Measurements from ENCODE around the gene DYNC2LI1.
A peak's percentile ranks its signal among the peaks of the same experiment; 100 is the strongest.

Gene DYNC2LI1

DNA sequence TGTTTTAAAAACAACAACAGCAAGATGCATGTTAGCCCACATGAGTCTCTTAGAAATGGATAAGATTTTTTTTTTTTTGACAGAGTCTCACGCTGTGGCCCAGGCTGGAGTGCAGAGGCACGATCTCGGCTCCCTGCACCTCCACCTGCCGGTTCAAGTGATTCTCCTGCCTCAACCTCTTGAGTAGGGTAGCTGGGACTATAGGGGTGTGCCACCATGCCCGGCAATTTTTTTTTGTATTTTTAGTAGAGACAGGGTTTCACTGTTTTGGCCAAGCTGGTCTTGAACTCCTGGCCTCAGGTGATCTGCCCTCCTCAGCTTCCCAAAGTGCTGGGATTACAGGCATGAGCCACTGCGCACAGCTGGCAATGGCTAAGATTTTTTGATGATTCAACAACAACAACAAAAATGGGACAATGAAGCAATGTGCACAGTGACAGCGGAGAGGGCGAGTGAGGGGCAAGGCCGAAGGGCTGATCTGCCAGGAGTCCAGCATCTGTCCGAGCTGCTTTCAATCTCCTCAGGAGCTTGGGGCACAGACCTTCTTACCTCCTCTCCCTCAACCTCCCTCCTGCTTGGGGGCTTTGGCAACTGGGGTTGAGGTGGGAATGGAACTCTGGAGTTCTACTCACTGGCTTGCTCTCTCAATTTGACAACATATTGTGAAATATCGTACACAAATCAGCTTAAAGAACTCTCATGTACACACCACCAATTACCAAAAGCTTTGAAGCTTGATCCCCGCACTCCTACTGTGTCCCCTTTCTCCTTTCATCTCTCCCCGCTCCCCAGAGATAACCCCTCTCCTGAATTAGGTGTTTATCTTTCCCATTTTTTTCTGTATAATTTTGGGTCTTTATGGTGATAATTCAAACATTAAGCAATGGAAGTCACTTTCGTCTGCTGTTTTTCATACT is 68.4 kb downstream of the DYNC2LI1 start:
- TF ChIP-seq CTCF (conservative IDR thresholded peaks at IDR 0.05; ENCODE audit: low read depth) = no peak
- no peak for DNase-seq (ENCODE audit: low spot score)
- ChIA-PET CTCF (no interaction called here), POLR2A (ENCODE audit: low non-redundant PET) (no interaction called here)
- no peak overlapping the region for H3K27ac ChIP-seq

- DNase-seq (ENCODE audit: low spot score) = no peak
- CTCF ChIA-PET = no interaction called here
- H3K27ac ChIP-seq = no peak overlapping the region
- POLR2A ChIA-PET (ENCODE audit: low non-redundant PET) = no interaction called here
- TF ChIP-seq CTCF (conservative IDR thresholded peaks at IDR 0.05; ENCODE audit: low read depth) = no peak
These were observed 69.0 kb downstream of the DYNC2LI1 start for GRCh38 chr2:43842866-43843226.

DNA sequence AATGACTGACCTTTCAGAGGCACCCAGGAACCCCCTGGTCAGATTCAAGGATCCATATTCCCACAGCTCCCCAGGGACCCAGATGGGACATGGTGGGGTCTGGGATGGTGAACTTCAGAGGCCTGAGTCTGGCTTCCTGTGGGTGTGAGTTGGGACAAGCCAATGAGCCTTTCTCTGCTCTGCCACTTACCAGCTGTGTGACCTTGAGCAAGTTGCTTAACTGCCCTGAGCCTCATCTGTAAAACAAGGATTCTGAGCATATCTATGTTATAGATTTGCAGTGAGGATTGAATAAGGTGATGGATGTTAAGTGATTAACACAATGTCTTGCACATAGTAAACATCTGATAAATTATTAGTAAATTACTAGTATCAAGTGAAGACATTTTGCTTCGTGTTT is 71.3 kb downstream of the DYNC2LI1 start:
- CTCF ChIA-PET = interaction anchor here (0.6 kb wide), 1 partner anchor 33 kb away, joined by 4 read pairs; no protein-coding TSS in a partner anchor
- no peak overlapping the region for H3K27ac ChIP-seq
- POLR2A ChIA-PET (ENCODE audit: low non-redundant PET) = no interaction called here
- TF ChIP-seq CTCF (conservative IDR thresholded peaks at IDR 0.05; ENCODE audit: low read depth) = no peak
- DNase-seq (ENCODE audit: low spot score) = no peak

DNA sequence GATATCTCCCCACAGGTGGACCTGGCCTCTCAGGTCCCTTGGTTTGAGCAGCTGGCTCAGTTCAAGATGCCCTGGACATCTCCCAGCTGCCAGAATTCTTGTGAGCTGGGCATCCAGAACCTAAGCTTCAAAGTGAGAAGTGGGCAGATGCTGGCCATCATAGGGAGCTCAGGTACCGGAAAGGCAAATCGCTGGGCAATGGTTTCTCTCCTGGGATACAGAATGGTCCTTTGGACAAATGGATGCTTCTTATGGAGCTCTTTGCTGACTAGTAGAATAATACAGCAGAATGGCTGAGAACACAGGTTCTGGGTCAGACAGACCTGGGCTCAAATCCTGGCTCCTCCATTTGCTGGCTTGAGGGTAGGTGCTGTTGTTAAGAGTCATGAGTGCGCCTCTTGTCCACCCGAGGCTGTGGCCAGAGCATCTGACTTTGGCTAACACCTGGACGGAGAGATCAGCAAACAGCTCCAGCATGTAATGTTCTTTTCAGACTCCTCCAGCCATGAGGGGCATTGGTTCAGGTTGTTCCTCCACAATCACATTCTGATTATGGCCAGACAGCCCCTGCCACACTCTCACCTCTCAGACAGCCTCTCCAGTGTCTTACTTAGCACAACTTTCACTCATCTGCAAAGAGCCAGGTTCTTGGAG is 72.4 kb downstream of the DYNC2LI1 start:
- no peak overlapping the region for H3K27ac ChIP-seq
- ChIA-PET POLR2A (ENCODE audit: low non-redundant PET) (no interaction called here), CTCF (interaction anchor here (0.7 kb wide), 1 partner anchor 32 kb away, joined by 4 read pairs; no protein-coding TSS in a partner anchor)
- DNase-seq (ENCODE audit: low spot score) = no peak
- no peak for TF ChIP-seq CTCF (conservative IDR thresholded peaks at IDR 0.05; ENCODE audit: low read depth)

DNA sequence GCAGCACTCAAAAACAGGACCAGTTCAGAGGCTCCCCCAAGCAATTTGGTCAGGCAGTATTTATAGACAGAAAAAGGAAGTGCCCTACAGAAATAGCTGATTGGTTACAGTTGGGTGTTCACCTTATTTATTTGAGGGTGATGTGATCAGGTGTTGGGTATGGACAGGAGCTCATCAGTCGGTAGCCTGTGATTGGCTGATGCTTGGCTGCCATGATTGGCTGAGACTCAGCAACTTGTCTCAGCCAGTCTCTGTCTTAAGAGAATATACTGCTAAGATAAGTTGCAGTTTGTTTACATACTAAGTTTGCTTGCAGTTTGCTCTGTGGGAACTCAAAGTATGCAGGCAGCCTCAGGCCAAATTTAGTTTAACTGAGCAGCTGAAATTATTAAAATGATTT is 74.4 kb downstream of the DYNC2LI1 start:
- CTCF ChIA-PET = no interaction called here

More for the DNA sequence above, 74.4 kb downstream of the DYNC2LI1 start:
- no peak overlapping the region for H3K27ac ChIP-seq
- peak; percentile 26 for DNase-seq (ENCODE audit: low spot score)
- POLR2A ChIA-PET (ENCODE audit: low non-redundant PET) = no interaction called here
- TF ChIP-seq CTCF (conservative IDR thresholded peaks at IDR 0.05; ENCODE audit: low read depth) = no peak
